ENCODE measurements around the gene RSPH1. TPM values are rescaled to one million over a fixed set of nuclear protein-coding genes. Genes with fewer than 3 reads are reported as not detected.

Gene RSPH1
- total and polyA plus RNA-seq, 12 donors: 0.13 to 5.8 (median 0.87) TPM; not detected in 2

DNA sequence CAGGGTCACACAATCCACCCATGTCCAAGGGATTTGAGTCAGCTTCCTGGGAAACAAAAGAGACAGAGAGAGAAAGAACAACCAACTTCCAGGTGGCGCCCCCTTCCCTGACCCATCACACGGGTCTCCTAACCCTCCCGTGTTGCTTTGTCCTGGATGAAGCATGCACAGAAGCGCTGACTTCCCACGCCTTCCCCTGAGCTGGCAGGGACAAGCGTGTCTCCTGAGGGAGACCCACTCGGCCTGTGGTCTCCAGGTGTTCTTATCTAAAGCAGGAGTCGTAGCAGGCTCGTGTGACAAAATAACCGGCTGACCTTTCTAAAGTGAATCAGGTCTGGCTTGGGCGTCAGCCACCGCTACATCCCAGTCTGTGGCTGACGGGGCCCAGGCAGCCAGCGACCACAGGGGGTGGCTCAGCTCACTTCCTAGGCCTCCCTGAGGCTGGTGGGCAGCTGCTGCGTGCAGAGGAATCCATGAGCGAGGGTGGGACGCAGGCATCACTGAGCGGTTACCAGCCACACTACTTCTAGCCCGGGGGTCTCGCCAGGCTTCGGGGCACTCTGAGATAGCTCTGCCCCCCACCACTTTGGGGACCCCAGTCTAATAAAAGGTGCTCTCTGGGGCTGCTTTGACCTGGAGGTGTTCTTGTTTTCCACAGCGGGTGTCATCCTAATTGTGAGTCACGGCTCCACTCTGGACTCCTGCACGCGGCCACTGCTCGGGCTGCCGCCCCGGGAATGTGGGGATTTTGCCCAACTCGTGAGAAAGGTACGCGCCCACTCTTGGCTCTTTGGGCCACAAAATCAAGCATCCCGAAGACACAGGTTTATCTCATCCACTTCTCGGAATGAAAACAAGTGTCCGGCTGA lies 51.9 kb downstream of the RSPH1 start:
- TF ChIP-seq, protein P1, sequence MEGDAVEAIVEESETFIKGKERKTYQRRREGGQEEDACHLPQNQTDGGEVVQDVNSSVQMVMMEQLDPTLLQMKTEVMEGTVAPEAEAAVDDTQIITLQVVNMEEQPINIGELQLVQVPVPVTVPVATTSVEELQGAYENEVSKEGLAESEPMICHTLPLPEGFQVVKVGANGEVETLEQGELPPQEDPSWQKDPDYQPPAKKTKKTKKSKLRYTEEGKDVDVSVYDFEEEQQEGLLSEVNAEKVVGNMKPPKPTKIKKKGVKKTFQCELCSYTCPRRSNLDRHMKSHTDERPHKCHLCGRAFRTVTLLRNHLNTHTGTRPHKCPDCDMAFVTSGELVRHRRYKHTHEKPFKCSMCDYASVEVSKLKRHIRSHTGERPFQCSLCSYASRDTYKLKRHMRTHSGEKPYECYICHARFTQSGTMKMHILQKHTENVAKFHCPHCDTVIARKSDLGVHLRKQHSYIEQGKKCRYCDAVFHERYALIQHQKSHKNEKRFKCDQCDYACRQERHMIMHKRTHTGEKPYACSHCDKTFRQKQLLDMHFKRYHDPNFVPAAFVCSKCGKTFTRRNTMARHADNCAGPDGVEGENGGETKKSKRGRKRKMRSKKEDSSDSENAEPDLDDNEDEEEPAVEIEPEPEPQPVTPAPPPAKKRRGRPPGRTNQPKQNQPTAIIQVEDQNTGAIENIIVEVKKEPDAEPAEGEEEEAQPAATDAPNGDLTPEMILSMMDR (IDR thresholded peaks at IDR 0.05): no peak
- TF ChIP-seq POLR2A (IDR thresholded peaks at IDR 0.05): no peak
- H3K4me1 ChIP-seq (replicated peaks in 1 of 2): no peaks in the 10 kb centered on the region
- WGBS, 4 donors: 84 to 90% (median 86%) methylated on average over 8 to 34 of the region's 34 CpGs
- H3K36me3 ChIP-seq (replicated peaks in 1 of 2): no peaks in the 10 kb centered on the region
- H3K9me3 ChIP-seq (replicated peaks in 1 of 3): no peaks in the 10 kb centered on the region
- intact Hi-C loops (cut with DNase I): no loop called here
- no peaks in the 10 kb centered on the region for H3K27me3 ChIP-seq
- H3K4me3 ChIP-seq: no peak overlapping the region
- no peak for DNase-seq
- H3K27ac ChIP-seq: no peak overlapping the region

DNA sequence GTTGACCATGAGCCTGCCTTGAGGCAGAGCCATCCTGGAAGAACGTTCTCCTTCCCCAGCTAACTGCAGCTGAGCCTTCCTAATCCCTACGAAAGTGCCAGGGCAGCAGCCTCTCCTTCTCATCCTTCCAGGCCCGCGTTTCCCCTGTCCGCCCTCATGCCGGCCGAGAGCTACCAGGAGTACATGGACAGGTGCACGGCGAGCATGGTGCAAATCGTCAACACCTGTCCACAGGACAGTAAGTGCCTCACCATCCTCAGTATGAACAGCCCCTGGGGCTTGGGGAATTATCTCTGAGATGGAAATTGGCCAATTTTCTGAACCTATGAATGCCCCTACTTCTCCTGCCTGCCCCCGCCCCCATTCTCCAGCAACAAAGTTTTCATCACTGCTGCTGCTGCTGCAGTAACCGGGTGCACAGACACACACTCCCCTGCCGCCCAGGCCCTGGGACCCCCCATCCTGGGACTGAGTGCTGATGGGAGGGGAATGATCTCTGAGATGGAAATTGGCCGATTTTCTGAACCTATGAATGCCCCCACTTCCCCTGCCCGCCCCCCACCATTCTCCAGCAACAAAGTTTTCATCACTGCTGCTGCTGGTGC lies 52.7 kb downstream of the RSPH1 start:
- intact Hi-C loops (cut with DNase I): no loop called here
- H3K9me3 ChIP-seq (replicated peaks in 1 of 3): no peaks in the 10 kb centered on the region
- DNase-seq: no peak
- H3K4me1 ChIP-seq (replicated peaks in 1 of 2): no peaks in the 10 kb centered on the region
- WGBS, 4 donors: 88 to 95% (median 90%) methylated on average over 7 to 15 of the region's 15 CpGs
- H3K27ac ChIP-seq: no peak overlapping the region
- no peak overlapping the region for H3K4me3 ChIP-seq
- no peaks in the 10 kb centered on the region for H3K27me3 ChIP-seq
- no peak for TF ChIP-seq POLR2A (IDR thresholded peaks at IDR 0.05)
- TF ChIP-seq, protein P1 (IDR thresholded peaks at IDR 0.05): no peak
- no peaks in the 10 kb centered on the region for H3K36me3 ChIP-seq (replicated peaks in 1 of 2)

DNA sequence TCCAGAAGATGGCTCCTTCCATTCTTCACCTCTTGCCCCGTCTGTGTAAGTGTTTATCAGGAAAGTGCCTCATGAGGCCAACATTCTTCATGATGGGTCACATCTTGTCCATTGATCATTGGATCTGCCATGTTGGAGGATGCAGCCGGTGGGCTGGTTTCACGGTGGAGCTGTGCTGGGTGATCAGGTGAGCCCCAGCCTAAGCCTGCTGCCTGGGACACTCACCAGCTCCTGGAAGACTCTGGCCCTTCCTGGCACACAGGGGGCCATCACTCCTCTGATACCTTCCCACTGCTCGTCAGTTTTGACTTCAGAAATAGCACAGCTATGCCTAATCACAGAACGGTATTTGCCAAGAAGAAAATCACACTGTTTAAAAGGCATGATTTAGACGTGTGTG lies 54.1 kb downstream of the RSPH1 start:
- WGBS, 4 donors: 75 to 80% (median 80%) methylated on average over 6 of the region's 6 CpGs
- Histone ChIP-seq H3K4me3 (no peak overlapping the region), H3K4me1 (replicated peaks in 1 of 2) (no peaks in the 10 kb centered on the region), H3K36me3 (replicated peaks in 1 of 2) (no peaks in the 10 kb centered on the region), H3K9me3 (replicated peaks in 1 of 3) (no peaks in the 10 kb centered on the region), H3K27me3 (no peaks in the 10 kb centered on the region), H3K27ac (no peak overlapping the region)
- TF ChIP-seq, protein P1 (IDR thresholded peaks at IDR 0.05): no peak
- TF ChIP-seq POLR2A (IDR thresholded peaks at IDR 0.05): no peak
- no peak for DNase-seq
- intact Hi-C loops (cut with DNase I): no loop called here

DNA sequence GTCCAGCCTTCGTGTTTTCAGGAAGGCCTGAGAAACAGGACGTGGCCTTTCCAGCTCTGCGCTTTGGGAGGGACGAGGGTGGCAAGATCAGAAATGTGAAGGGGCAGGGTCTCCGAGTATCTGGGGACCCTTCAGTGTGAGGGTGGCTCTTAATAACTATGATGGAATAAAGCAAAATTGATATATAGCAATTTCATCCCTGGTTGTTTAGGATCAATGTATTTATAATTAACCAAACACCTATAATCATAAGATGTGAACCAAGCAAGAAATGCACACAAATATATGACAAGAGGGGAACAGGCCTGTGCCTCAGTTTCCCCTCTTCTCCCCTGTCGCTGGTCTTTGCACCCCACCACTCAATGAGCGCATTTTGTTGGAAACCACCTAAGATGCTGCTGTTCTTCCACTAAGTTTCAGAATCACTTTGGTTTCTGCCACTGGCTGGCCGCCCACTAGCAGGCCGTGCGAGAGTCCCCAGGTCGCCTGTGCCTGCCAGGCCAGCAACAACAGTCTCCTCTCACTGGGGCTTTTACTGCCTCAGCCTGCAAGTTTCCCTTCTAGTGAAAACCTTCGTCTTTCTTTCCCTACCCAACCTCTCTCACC lies 55.7 kb downstream of the RSPH1 start:
- TF ChIP-seq, protein P1 (IDR thresholded peaks at IDR 0.05): no peak
- no peak for TF ChIP-seq POLR2A (IDR thresholded peaks at IDR 0.05)
- no peaks in the 10 kb centered on the region for H3K9me3 ChIP-seq (replicated peaks in 1 of 3)
- no peaks in the 10 kb centered on the region for H3K36me3 ChIP-seq (replicated peaks in 1 of 2)
- 85 to 87% (median 87%) methylated on average over 12 of the region's 12 CpGs for WGBS, 4 donors
- DNase-seq: no peak
- no peak overlapping the region for H3K27ac ChIP-seq
- intact Hi-C loops (cut with DNase I): no loop called here
- no peaks in the 10 kb centered on the region for H3K4me1 ChIP-seq (replicated peaks in 1 of 2)
- H3K4me3 ChIP-seq: no peak overlapping the region
- H3K27me3 ChIP-seq: no peaks in the 10 kb centered on the region
